ENCODE measurements around the gene ABR.

ABR gene

DNA sequence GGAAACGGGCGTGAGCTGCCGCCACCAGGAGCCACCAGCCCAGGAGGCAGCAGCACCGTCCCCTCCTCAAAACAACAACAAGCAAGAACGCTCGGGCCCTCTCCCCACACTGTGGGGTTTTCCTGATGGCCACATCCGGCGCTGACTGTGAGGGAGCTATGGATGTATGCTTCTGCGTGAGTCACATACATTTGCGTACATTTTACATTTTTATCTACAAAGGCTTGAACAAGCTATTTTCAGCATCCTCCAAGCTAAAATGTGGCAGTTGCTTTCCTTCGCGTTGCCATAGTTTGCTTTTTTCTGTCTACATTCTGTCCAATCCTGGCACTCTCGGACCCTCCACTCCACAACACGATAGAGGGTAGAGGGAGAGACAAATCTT is 2.0 kb upstream of the ABR start:
- no peaks in the 10 kb centered on the region for H3K9me3 ChIP-seq (replicated peaks; ENCODE audit: low read length)
- no peak overlapping the region for H3K4me3 ChIP-seq (ENCODE audit: low read length)
- peaks cover 53% of the 10 kb centered on the region for H3K27me3 ChIP-seq (ENCODE audit: control insufficient read depth, insufficient read depth, low read length)
- no peak overlapping the region for H3K9ac ChIP-seq (ENCODE audit: low read depth, low read length)
- H3K36me3 ChIP-seq (ENCODE audit: insufficient read depth, low read length) = no peaks in the 10 kb centered on the region
- peaks cover 10% of the 10 kb centered on the region for H3K4me1 ChIP-seq (ENCODE audit: control insufficient read depth, insufficient read depth, low read length)
- H3K4me2 ChIP-seq (ENCODE audit: low read length) = no peak overlapping the region

DNA sequence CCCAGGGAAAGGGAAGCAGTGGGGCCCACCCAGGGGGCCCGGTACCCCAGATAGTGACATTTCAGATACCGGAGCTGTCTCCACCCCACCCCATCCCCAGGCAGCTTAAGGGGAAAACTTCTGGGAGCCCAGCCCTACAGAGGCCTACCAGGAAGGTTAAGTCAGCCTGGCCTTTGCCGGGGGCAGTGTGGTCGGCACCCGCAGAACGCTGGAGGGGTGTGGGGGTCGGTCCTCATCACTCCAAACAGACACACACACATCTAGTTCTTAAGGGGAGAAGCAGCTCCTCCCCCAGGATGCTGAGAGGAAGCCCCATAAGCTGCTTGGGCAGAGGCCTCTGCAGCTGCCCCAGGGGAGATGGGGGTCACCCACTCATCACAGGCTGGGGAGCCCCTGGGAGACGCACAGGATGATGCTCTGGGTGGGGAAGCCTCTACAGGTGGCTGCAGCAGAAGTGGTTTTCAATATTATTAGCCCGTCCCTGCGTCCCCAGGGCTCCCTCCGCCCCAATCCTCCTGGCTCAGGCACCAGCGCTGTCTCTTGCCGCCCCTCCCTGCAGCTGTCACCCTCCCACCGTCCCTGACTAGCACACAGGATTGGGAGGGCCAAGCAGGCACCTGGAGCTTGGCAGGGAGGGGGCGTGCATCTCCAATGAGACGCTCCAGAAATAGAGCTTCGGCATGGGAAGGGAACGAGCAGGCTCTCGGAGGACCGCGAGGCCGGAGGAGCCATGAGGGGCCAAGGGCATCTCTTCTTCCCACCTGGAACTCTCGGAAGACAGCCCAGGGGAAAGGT is 1.4 kb upstream of the ABR start:
- no peaks in the 10 kb centered on the region for H3K9me3 ChIP-seq (replicated peaks; ENCODE audit: low read length)
- no peak overlapping the region for H3K9ac ChIP-seq (ENCODE audit: low read depth, low read length)
- no peak overlapping the region for H3K4me3 ChIP-seq (ENCODE audit: low read length)
- no peaks in the 10 kb centered on the region for H3K36me3 ChIP-seq (ENCODE audit: insufficient read depth, low read length)
- no peak overlapping the region for H3K4me2 ChIP-seq (ENCODE audit: low read length)
- H3K27me3 ChIP-seq (ENCODE audit: control insufficient read depth, insufficient read depth, low read length) = peaks cover 54% of the 10 kb centered on the region
- peaks cover 4% of the 10 kb centered on the region for H3K4me1 ChIP-seq (ENCODE audit: control insufficient read depth, insufficient read depth, low read length)

DNA sequence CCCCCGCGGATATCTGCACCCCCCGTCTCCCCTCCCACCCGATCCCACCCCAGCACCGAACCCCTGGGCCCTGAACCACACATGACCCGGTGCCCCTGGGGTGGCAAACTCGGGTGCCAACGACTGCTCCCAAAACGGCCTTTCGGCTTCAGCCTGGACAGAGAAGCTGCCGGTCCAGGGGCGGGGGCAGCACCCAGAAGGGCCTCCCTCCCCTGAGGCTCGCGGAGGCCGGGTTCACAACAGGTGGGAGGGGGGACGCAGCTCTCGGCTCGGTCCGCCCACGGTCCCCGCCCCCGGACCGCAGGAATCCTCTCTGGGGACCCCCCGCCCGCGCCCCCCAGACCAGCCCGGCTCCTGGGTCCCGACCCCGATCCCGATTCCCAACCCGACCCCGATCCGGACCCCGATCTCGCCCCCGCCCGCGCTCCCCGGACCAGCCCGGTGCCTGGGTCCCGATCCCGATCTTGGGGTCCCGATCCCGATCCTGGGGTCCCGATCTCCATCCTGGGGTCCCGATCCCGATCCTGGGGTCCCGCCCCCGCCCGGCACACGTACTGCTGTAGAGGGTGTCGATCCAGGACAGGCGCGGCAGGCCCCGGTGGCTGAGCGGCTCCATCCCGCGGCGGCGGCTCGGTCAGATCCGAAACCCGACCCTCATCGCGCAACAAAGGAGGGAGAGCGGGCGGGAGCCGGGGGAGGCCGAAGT is 516 bp downstream of the ABR start:
- Histone ChIP-seq H3K4me2 (ENCODE audit: low read length) (peak overlapping the region; percentile 88), H3K9ac (ENCODE audit: low read depth, low read length) (peak overlapping the region; percentile 63), H3K4me1 (ENCODE audit: control insufficient read depth, insufficient read depth, low read length) (no peaks in the 10 kb centered on the region), H3K27me3 (ENCODE audit: control insufficient read depth, insufficient read depth, low read length) (peaks cover 59% of the 10 kb centered on the region), H3K36me3 (ENCODE audit: insufficient read depth, low read length) (no peaks in the 10 kb centered on the region), H3K4me3 (ENCODE audit: low read length) (peak overlapping the region; percentile 76), H3K9me3 (replicated peaks; ENCODE audit: low read length) (no peaks in the 10 kb centered on the region)

DNA sequence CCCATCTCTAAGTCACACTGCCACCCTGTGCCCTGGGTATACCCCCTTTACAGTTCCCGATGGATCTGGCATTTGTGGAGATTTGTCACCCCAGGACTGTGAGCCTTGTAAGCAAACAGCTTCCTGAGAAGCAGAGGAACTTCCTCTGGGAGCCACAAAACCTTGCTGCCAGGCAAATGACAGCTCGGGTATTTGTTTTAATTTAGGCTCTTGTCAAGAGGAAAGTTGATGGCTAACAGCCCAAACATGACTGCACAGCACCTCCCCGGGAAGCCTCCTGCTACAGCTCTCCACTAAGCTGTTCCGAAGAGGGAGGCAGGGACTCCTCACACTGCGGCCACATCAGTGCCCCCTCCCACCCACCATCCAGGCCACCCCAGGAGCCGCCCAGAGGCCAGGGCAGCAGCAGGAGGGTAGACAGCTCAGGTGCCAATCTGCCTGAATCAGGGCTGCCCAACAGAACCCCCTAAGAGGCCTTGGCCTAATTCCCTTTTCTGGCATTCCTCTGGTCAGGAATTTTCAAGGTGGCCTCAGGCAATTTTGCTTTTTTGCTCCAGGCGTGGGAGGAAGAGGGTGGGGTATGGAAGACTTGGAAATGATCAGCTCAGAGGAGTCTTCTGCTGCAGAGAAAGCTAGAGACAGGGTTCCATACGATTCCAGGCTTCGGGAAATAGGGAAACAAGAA is 2.6 kb downstream of the ABR start:
- Histone ChIP-seq H3K9ac (ENCODE audit: low read depth, low read length) (no peak overlapping the region), H3K4me2 (ENCODE audit: low read length) (no peak overlapping the region), H3K36me3 (ENCODE audit: insufficient read depth, low read length) (no peaks in the 10 kb centered on the region), H3K27me3 (ENCODE audit: control insufficient read depth, insufficient read depth, low read length) (peaks cover 58% of the 10 kb centered on the region), H3K9me3 (replicated peaks; ENCODE audit: low read length) (no peaks in the 10 kb centered on the region), H3K4me3 (ENCODE audit: low read length) (no peak overlapping the region), H3K4me1 (ENCODE audit: control insufficient read depth, insufficient read depth, low read length) (no peaks in the 10 kb centered on the region)

DNA sequence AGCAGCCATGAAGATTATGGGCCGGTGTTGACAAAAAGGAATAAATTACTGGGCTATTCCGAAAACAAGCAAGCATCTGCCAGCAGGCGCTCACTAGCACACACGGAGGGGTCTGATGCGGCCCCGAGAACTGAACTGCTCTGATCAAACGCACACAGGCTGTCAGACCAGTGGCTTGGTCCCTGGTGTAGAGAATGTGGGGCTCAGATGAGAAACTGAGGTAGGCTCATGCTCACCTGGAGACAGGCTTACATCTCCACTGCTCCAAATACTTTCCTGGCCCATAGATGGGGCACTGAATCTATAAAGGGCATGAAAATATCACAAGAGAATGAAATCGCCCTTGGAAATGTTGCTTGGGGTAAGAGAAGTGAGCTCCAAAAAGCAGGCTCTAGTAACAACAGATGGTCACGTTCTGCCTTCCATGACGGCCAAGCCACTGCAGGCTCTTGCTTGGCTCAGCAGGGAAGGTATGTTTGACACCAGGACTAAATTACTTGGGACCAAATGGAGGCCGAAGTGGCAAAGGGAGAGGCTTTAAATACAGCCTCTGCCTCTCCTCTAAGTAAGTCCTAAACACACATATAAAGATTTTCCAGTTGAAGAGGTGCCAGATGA is 5.4 kb downstream of the ABR start:
- H3K4me1 ChIP-seq (ENCODE audit: control insufficient read depth, insufficient read depth, low read length) = no peaks in the 10 kb centered on the region
- peaks cover 48% of the 10 kb centered on the region for H3K27me3 ChIP-seq (ENCODE audit: control insufficient read depth, insufficient read depth, low read length)
- no peaks in the 10 kb centered on the region for H3K36me3 ChIP-seq (ENCODE audit: insufficient read depth, low read length)
- no peaks in the 10 kb centered on the region for H3K9me3 ChIP-seq (replicated peaks; ENCODE audit: low read length)
- no peak overlapping the region for H3K4me3 ChIP-seq (ENCODE audit: low read length)
- H3K4me2 ChIP-seq (ENCODE audit: low read length) = no peak overlapping the region
- H3K9ac ChIP-seq (ENCODE audit: low read depth, low read length) = no peak overlapping the region

DNA sequence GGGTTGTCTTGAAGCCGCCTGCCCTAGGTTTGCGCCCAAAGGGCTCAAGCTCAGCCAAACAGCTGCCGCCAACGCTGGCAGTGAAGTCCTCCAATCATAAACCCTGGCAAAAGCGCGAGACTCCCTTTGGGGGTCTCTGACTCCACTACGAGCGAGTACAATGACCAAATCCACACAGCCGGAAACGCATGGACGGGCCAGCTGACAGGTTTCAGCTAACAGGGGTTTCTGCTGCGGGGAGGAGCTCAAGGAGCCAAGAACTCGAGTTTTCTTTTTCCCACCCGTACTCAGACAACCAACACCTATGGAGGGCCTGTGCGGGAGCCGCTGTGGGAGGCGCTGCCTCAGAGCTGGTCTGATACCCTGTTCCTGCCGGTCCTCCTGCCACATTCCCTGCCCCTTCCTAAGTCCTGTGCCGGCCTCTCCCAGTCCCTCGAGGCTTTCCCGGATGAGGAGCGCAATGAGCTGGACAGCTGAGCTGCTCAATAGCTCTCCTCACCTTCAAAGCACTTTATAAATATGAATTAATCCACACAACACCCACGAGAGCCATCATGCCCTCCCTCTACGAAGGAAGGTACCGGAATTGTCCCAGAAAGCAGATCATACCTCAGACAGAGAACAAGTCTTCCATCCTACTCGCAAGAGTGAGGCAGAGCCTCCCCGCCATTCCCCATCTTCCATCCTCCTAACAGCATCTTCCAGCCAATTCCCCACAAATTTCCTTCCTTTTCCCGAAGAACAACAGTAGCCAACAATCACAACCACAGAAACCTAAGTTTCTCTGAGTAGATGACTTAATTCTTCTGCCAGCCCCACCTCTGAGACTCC is 6.1 kb downstream of the ABR start:
- no peaks in the 10 kb centered on the region for H3K4me1 ChIP-seq (ENCODE audit: control insufficient read depth, insufficient read depth, low read length)
- no peak overlapping the region for H3K4me2 ChIP-seq (ENCODE audit: low read length)
- H3K36me3 ChIP-seq (ENCODE audit: insufficient read depth, low read length) = no peaks in the 10 kb centered on the region
- peaks cover 51% of the 10 kb centered on the region for H3K27me3 ChIP-seq (ENCODE audit: control insufficient read depth, insufficient read depth, low read length)
- H3K4me3 ChIP-seq (ENCODE audit: low read length) = no peak overlapping the region
- no peaks in the 10 kb centered on the region for H3K9me3 ChIP-seq (replicated peaks; ENCODE audit: low read length)
- H3K9ac ChIP-seq (ENCODE audit: low read depth, low read length) = no peak overlapping the region

DNA sequence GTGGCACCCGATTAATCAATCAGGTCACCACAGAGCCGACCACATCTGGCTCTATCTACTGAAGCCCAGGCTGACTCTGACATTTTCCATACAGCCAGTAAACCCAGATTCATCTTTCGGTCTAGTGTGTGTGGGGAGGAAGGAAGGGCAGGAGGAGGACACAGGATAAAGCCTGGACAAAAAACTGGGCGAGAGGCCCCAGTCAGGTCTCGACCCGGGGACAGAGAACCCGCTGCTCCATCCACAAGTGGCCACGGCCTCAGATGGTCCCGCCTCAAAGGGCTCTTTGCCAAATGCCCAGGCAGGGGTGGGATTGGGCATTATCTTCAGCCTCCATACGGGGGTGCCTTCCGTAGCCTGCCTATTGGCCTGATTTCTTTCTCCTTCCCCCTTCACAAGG is 7.8 kb downstream of the ABR start:
- no peaks in the 10 kb centered on the region for H3K9me3 ChIP-seq (replicated peaks; ENCODE audit: low read length)
- no peak overlapping the region for H3K4me2 ChIP-seq (ENCODE audit: low read length)
- H3K4me3 ChIP-seq (ENCODE audit: low read length) = no peak overlapping the region
- H3K4me1 ChIP-seq (ENCODE audit: control insufficient read depth, insufficient read depth, low read length) = no peaks in the 10 kb centered on the region
- H3K9ac ChIP-seq (ENCODE audit: low read depth, low read length) = no peak overlapping the region
- no peaks in the 10 kb centered on the region for H3K36me3 ChIP-seq (ENCODE audit: insufficient read depth, low read length)
- peaks cover 39% of the 10 kb centered on the region for H3K27me3 ChIP-seq (ENCODE audit: control insufficient read depth, insufficient read depth, low read length)

DNA sequence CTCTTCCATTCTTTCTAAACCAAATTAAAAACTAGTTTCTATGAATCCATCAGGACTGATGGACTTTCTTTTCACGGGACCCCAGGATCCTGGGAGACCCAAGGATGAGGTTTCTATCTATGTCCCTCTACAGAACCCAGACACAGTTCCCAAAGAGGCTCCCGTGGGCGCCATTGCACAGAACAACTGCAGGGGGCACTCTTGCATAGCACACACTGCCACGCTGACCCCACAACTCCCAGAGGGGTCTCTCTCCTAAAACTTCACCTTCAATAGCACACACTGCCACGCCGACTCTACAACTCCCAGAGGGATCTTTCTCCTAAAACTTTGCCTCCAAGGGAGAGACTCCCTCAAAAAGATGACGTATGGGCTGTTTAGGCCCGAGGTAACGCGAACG is 9.0 kb downstream of the ABR start:
- no peak overlapping the region for H3K9ac ChIP-seq (ENCODE audit: low read depth, low read length)
- H3K4me2 ChIP-seq (ENCODE audit: low read length) = no peak overlapping the region
- no peak overlapping the region for H3K4me3 ChIP-seq (ENCODE audit: low read length)
- H3K36me3 ChIP-seq (ENCODE audit: insufficient read depth, low read length) = no peaks in the 10 kb centered on the region
- H3K9me3 ChIP-seq (replicated peaks; ENCODE audit: low read length) = no peaks in the 10 kb centered on the region
- H3K4me1 ChIP-seq (ENCODE audit: control insufficient read depth, insufficient read depth, low read length) = no peaks in the 10 kb centered on the region
- peaks cover 36% of the 10 kb centered on the region for H3K27me3 ChIP-seq (ENCODE audit: control insufficient read depth, insufficient read depth, low read length)

DNA sequence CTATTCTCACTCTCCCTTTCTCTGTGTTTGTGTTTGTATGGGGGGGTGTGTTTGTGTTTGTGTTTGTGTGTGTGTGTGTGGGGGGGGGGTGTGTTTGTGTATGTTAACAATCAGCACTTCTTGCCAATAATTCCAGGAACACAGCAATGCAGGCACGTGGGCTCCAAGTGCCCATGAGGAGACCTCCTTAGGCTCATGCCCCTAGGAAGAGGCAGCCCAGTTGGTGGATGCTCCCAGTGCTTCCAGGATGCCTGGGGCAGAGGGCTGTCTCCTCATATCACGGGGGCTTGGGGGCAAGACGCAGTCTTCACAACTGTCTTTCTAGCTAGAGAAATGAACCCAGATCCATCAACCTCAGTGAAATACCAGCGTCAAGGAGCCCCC is 9.9 kb downstream of the ABR start:
- Histone ChIP-seq H3K4me3 (ENCODE audit: low read length) (no peak overlapping the region), H3K4me1 (ENCODE audit: control insufficient read depth, insufficient read depth, low read length) (no peaks in the 10 kb centered on the region), H3K4me2 (ENCODE audit: low read length) (no peak overlapping the region), H3K9ac (ENCODE audit: low read depth, low read length) (no peak overlapping the region), H3K36me3 (ENCODE audit: insufficient read depth, low read length) (no peaks in the 10 kb centered on the region), H3K9me3 (replicated peaks; ENCODE audit: low read length) (no peaks in the 10 kb centered on the region), H3K27me3 (ENCODE audit: control insufficient read depth, insufficient read depth, low read length) (peaks cover 35% of the 10 kb centered on the region)

DNA sequence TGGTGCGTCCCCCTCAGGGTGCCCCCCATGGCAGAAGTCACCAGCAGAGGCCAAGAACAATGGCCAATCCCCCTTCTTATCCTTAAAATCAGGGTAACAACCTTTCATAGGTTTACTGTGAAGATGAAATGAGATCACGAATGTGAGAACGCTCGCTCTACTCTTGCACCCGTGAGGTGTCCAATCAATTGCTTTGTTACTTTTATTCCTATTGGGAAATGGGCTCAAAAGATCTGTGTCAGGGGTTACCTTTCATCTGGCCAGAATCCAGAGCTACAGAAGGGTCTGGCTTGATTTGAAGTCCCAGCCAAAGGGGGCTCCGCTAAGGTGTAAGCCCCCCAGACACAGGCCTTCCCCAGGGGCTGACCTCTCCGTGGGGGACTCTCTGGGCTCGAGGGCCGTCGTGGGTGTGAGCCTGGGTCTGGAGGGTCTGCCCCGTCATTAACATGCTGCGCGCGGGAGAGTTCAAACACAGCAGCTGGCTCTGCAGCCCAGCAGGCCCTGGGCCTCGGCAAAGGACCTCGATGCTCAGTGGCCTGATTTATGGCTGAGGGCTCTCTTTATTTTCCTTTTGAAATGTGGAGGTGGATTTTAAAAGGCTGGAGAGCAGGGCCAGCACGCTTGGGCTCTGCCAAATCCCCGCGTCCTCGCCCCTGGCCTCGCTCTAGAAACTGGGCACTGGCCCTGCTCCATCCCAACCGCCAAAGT is 10.4 kb downstream of the ABR start:
- no peaks in the 10 kb centered on the region for H3K4me1 ChIP-seq (ENCODE audit: control insufficient read depth, insufficient read depth, low read length)
- no peak overlapping the region for H3K4me3 ChIP-seq (ENCODE audit: low read length)
- no peaks in the 10 kb centered on the region for H3K36me3 ChIP-seq (ENCODE audit: insufficient read depth, low read length)
- H3K4me2 ChIP-seq (ENCODE audit: low read length) = no peak overlapping the region
- no peak overlapping the region for H3K9ac ChIP-seq (ENCODE audit: low read depth, low read length)
- H3K27me3 ChIP-seq (ENCODE audit: control insufficient read depth, insufficient read depth, low read length) = peaks cover 34% of the 10 kb centered on the region
- no peaks in the 10 kb centered on the region for H3K9me3 ChIP-seq (replicated peaks; ENCODE audit: low read length)

Data from skeletal muscle satellite cell (primary cell).